Testis (tissue), 2 donors: ENCODE results near the gene REC8.

ENCODE experiments used
- POLR2A ChIP-seq: fragments of 450-650 bp; IDR thresholded peaks from one replicate; pipeline ENCODE4 v1.6.1; 2017; ENCODE audit warnings: antibody characterized with exemption, mild to moderate bottlenecking, moderate library complexity
- TF ChIP-seq, protein P1 (sequence below), 3 experiments: fragments of 450-650 bp in 2 of 3; fragments of 200-600 bp in 1 of 3; sonication (generic) in 1 of 3; IDR thresholded peaks; one replicate each; pipeline ENCODE4 v1.5.1; 2016 to 2019; ENCODE audit warnings: antibody characterized with exemption in 3 of 3, mild to moderate bottlenecking in 2 of 3, moderate library complexity in 1 of 3

DNA sequence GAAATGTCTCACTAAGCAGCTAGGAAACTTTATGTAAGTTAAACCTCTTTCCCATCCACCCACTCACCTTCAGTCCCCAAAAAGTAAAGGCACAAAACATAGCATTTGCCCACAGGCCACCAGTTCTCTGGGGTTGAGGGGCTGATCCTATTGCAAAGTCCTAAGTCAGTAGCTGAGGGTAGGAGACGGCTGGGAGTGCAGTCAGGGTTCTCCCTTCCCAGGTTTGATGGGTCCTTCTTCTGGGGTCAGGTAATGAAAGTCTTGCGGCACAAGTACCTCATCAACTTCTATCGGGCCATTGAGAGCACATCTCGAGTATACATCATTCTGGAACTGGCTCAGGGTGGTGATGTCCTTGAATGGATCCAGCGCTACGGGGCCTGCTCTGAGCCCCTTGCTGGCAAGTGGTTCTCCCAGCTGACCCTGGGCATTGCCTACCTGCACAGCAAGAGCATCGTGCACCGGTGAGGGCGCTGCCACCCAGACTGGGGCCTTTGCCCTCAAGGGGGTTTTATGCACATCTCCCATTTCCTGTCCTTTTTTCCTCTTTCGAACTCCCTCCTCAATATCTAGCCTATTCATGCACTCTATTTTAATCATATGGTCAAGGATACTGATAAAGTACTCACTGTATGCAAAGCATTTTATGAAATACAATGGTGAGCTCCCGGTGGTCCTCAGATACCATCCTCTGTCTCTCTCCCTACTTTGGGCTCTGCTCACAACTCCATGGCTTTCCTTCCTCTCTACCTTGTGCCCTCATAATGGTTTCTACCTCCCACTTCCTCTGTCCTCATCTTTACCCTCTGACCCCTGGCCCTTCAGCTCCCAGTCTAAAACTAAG lies 34.6 kb downstream of the REC8 start:
- TF ChIP-seq POLR2A = no peak
- TF ChIP-seq, protein P1, sequence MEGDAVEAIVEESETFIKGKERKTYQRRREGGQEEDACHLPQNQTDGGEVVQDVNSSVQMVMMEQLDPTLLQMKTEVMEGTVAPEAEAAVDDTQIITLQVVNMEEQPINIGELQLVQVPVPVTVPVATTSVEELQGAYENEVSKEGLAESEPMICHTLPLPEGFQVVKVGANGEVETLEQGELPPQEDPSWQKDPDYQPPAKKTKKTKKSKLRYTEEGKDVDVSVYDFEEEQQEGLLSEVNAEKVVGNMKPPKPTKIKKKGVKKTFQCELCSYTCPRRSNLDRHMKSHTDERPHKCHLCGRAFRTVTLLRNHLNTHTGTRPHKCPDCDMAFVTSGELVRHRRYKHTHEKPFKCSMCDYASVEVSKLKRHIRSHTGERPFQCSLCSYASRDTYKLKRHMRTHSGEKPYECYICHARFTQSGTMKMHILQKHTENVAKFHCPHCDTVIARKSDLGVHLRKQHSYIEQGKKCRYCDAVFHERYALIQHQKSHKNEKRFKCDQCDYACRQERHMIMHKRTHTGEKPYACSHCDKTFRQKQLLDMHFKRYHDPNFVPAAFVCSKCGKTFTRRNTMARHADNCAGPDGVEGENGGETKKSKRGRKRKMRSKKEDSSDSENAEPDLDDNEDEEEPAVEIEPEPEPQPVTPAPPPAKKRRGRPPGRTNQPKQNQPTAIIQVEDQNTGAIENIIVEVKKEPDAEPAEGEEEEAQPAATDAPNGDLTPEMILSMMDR (IDR thresholded peaks at IDR 0.05) = no peak
